HepG2 (cell line): ENCODE measurements around the gene CAMK2G. TPM values are rescaled to one million over a fixed set of nuclear protein-coding genes. Genes with fewer than 3 reads are reported as not detected.

Source experiments
- ATAC-seq: fragments of 200-7000 bp; cut with Tn5 transposase; 3 replicates; pipeline ENCODE4 v1.9.1; 2020; ENCODE audit warnings: mild to moderate bottlenecking, moderate library complexity
- BruUV-seq: library from RNA; stranded (reverse); fragments of 400-500 nt; replicated peaks from 2 replicates; lab custom pipeline; 2021; lab: Mats Ljungman, UMichigan
- CTCF ChIA-PET: fragments of 300-600 bp; formaldehyde crosslinking; extraction: SDS; loops from one replicate; lab custom pipeline; 2021; ENCODE audit warnings: low total read pairs, inconsistent platforms, low intra/inter-chr PET ratio; lab: Yijun Ruan, JAX
- POLR2A ChIA-PET: fragments of 350-600 bp; sonication (Branson Sonifier 250); formaldehyde crosslinking; loops from one replicate; lab custom pipeline; 2020; ENCODE audit warnings: antibody characterized with exemption, inconsistent platforms; lab: Yijun Ruan, JAX
- DNase-seq: peaks from one replicate; pipeline ENCODE4 v3.0.0-alpha.2; 2015; ENCODE audit warnings: low spot score
- FAIRE-seq: peaks from 3 replicates; lab custom pipeline; 2011; peaks lifted over from hg19 to GRCh38; lab: Jason Lieb, UNC
- H2AFZ ChIP-seq: one replicate; pipeline ENCODE4 v1.6.1; 2011; ENCODE audit warnings: low read length, inconsistent platforms
- H3K27ac ChIP-seq: fragments of 300-600 bp; 3 replicates; pipeline ENCODE4 v1.8.0; 2011; ENCODE audit warnings: mixed run types, mild to moderate bottlenecking, mixed read lengths, low read length, inconsistent platforms; ENCODE audit not compliant: insufficient read depth; ENCODE audit errors: extremely low read length
- H3K27me3 ChIP-seq, 2 experiments: fragments of 200-600 bp in 1 of 2; 2 replicates in 1 of 2; 3 replicates in 1 of 2; pipeline versions ENCODE4 v1.6.0 to v1.8.0; 2011; ENCODE audit warnings: low read length in 2 of 2, mild to moderate bottlenecking in 2 of 2, moderate library complexity in 2 of 2, inconsistent platforms in 1 of 2; ENCODE audit not compliant: insufficient read depth in 2 of 2, control insufficient read depth in 1 of 2
- H3K36me3 ChIP-seq, 2 experiments: fragments of 200-600 bp in 1 of 2; replicated peaks in 1 of 2; 2 replicates in 1 of 2; 3 replicates in 1 of 2; pipeline versions ENCODE4 v1.5.1 to v1.8.0; 2011; ENCODE audit warnings: low read length in 2 of 2, inconsistent platforms in 1 of 2; ENCODE audit not compliant: insufficient read depth in 2 of 2, control insufficient read depth in 1 of 2
- H3K4me1 ChIP-seq: 2 replicates; pipeline ENCODE4 v1.5.1; 2012; ENCODE audit warnings: low read length, inconsistent platforms; ENCODE audit not compliant: insufficient read depth
- H3K4me2 ChIP-seq: 2 replicates; pipeline ENCODE4 v1.6.0; 2011; ENCODE audit warnings: low read depth, low read length, inconsistent platforms
- H3K4me3 ChIP-seq, 3 experiments: fragments of 200-600 bp in 1 of 3; sonication (generic), shearing (Covaris generic) in 1 of 3; replicated peaks in 1 of 3; 2 replicates each; pipeline ENCODE4 v1.5.1; 2011 to 2016; ENCODE audit warnings: low read length in 3 of 3, inconsistent platforms in 2 of 3, low read depth in 2 of 3, mild to moderate bottlenecking in 2 of 3, control low read depth in 1 of 3, mixed read lengths in 1 of 3; ENCODE audit not compliant: insufficient read depth in 1 of 3
- H3K79me2 ChIP-seq: one replicate; pipeline ENCODE4 v1.6.1; 2011; ENCODE audit warnings: low read length, inconsistent platforms; ENCODE audit not compliant: insufficient read depth
- H3K9ac ChIP-seq: 2 replicates; pipeline ENCODE4 v1.6.0; 2011; ENCODE audit warnings: mild to moderate bottlenecking, low read depth, low read length, inconsistent platforms; ENCODE audit not compliant: insufficient read depth
- H3K9me3 ChIP-seq: 2 replicates; pipeline ENCODE4 v1.5.1; 2012; ENCODE audit warnings: mild to moderate bottlenecking, low read length
- H4K20me1 ChIP-seq: 2 replicates; pipeline ENCODE4 v1.6.0; 2011; ENCODE audit warnings: inconsistent platforms, mild to moderate bottlenecking, low read length, moderate library complexity; ENCODE audit not compliant: insufficient read depth
- AGO1 ChIP-seq: fragments of 200-400 bp; formaldehyde crosslinking; IDR thresholded peaks from 2 replicates; pipeline ENCODE4 v1.6.1; 2017; ENCODE audit warnings: mild to moderate bottlenecking, low read depth, low read length, moderate library complexity; ENCODE audit not compliant: poor library complexity, severe bottlenecking
- ARNTL ChIP-seq: sonication (generic); formaldehyde crosslinking; IDR thresholded peaks from 2 replicates; pipeline ENCODE4 v1.4.0; 2020; ENCODE audit warnings: mild to moderate bottlenecking, missing genetic modification reagents
- ATF3 ChIP-seq: sonication (generic); formaldehyde crosslinking; IDR thresholded peaks from 2 replicates; pipeline ENCODE4 v1.4.0; 2020; ENCODE audit warnings: missing genetic modification reagents
- DNMT3B ChIP-seq: conservative IDR thresholded peaks from 2 replicates; pipeline ENCODE4 v1.6.1; 2016; ENCODE audit warnings: missing biosample characterization, control low read depth
- NFIC ChIP-seq: IDR thresholded peaks from 2 replicates; pipeline ENCODE4 v1.6.1; 2012; ENCODE audit warnings: mild to moderate bottlenecking, low read length, inconsistent platforms
- PLSCR1 ChIP-seq: sonication (generic); formaldehyde crosslinking; IDR thresholded peaks from 2 replicates; pipeline ENCODE4 v1.5.0; 2020; ENCODE audit warnings: missing genetic modification reagents, mild to moderate bottlenecking, borderline replicate concordance
- SAFB2 ChIP-seq: sonication (generic); formaldehyde crosslinking; IDR thresholded peaks from 2 replicates; pipeline ENCODE4 v1.5.1; 2020; ENCODE audit warnings: missing genetic modification reagents, low read depth, mild to moderate bottlenecking, borderline replicate concordance
- SALL2 ChIP-seq: sonication (generic); formaldehyde crosslinking; IDR thresholded peaks from 2 replicates; pipeline ENCODE4 v1.8.1; 2023; ENCODE audit warnings: mild to moderate bottlenecking, missing genetic modification reagents, inconsistent platforms
- SCMH1 ChIP-seq: sonication (generic); formaldehyde crosslinking; IDR thresholded peaks from 2 replicates; pipeline ENCODE4 v1.9.0; 2021; ENCODE audit warnings: missing genetic modification reagents, mild to moderate bottlenecking, borderline replicate concordance
- SMAD1 ChIP-seq: sonication (generic); formaldehyde crosslinking; IDR thresholded peaks from 2 replicates; pipeline ENCODE4 v1.4.0; 2020; ENCODE audit warnings: missing genetic modification reagents, low read depth, mild to moderate bottlenecking, borderline replicate concordance
- SRSF1 ChIP-seq: fragments of 200-400 bp; formaldehyde crosslinking; optimal IDR thresholded peaks from 2 replicates; pipeline ENCODE3; 2017; ENCODE audit warnings: mild to moderate bottlenecking, low read depth, low read length, moderate library complexity
- ZBTB38 ChIP-seq: sonication (generic); formaldehyde crosslinking; IDR thresholded peaks from 2 replicates; pipeline ENCODE4 v1.5.1; 2020; ENCODE audit warnings: mild to moderate bottlenecking, missing genetic modification reagents
- ZMYM4 ChIP-seq: sonication (generic); formaldehyde crosslinking; IDR thresholded peaks from 2 replicates; pipeline ENCODE4 v1.8.1; 2023; ENCODE audit warnings: mild to moderate bottlenecking, missing genetic modification reagents
- ZNF121 ChIP-seq: sonication (generic); formaldehyde crosslinking; IDR thresholded peaks from 2 replicates; pipeline ENCODE4 v1.5.0; 2020; ENCODE audit warnings: mild to moderate bottlenecking, missing genetic modification reagents
- ZNF350 ChIP-seq: sonication (generic); formaldehyde crosslinking; IDR thresholded peaks from 2 replicates; pipeline ENCODE4 v1.4.0; 2020; ENCODE audit warnings: mild to moderate bottlenecking, low read depth, missing genetic modification reagents, borderline replicate concordance
- ZNF550 ChIP-seq: sonication (generic); formaldehyde crosslinking; IDR thresholded peaks from 2 replicates; pipeline ENCODE4 v1.4.0; 2020; ENCODE audit warnings: mild to moderate bottlenecking, missing genetic modification reagents, borderline replicate concordance
- WGBS: methylation state at CpG from one replicate; pipeline ENCODE4 v1.1.6; 2017; ENCODE audit warnings: low lambda C conversion rate; 5-methylcytosine and 5-hydroxymethylcytosine counted together
- in situ Hi-C: cut with HindIII; loops from 2 replicates; pipeline ENCODE4 v1.10.0; 2017; ENCODE audit warnings: low pct_unique_long_range_greater_than_20kb; ENCODE audit not compliant: extremely low pct_ligation_motif_present
- intact Hi-C: fragments of 100-400 bp; cut with micrococcal nuclease; formaldehyde crosslinking; loops from one replicate; pipeline ENCODE4 v1.10.0; 2022; ENCODE audit not compliant: unreplicated experiment
- polyA plus RNA-seq, 8 experiments: library from polyadenylated mRNA; depleted of rRNA in 3 of 8; stranded (reverse) in 7 of 8; unstranded in 1 of 8; fragments of >200 nt; fragmentation: Illumina TruSeq in 4 of 8; extraction: Trizol in 4 of 8; gene quantifications; 2 replicates each; pipeline versions ENCODE4 v1.2.1 to v1.2.3, GENCODE V29; 2011 to 2016; ENCODE audit warnings: low read depth in 4 of 8, missing spikeins in 1 of 8, mixed read lengths in 1 of 8; ENCODE audit not compliant: insufficient read depth in 1 of 8
- total RNA-seq, 5 experiments: library from RNA; depleted of rRNA; stranded (reverse); fragments of >200 nt; fragmentation: Illumina TruSeq; extraction: Trizol; gene quantifications; 2 replicates each; pipeline ENCODE4 v1.2.3, GENCODE V29; 2016; ENCODE audit warnings: low read depth in 1 of 5

The CAMK2G gene
- total and polyA plus RNA-seq, 2 of the 13 experiments (the other 11 are each of a cell fraction or from before 2014, with no cell fraction given), result 15.9 to 18.8 TPM

- H3K27me3 ChIP-seq, result no peaks in the 10 kb centered on the region; a peak in 2 of 5 replicates
- ChIA-PET POLR2A (no interaction called here), CTCF (no interaction called here)
- H3K9me3 ChIP-seq, result no peaks in the 10 kb centered on the region
- H3K4me1 ChIP-seq, result peaks cover 48% of the 10 kb centered on the region
- H4K20me1 ChIP-seq, result no peaks in the 10 kb centered on the region
- H3K27ac ChIP-seq, result no peak overlapping the region
- 27% methylated on average over 2 of the region's 2 CpGs for WGBS
- BruUV-seq, result no TSS peak
- no peak overlapping the region for H3K4me3 ChIP-seq
- H2AFZ ChIP-seq, result no peak overlapping the region
- intact Hi-C loops, result no loop called here
- no peak for DNase-seq
- no peak for TF ChIP-seq ZNF350 (CRISPR knock-in tag)
- TF ChIP-seq SCMH1, result no peak
- TF ChIP-seq SRSF1, result no peak
- no peak for TF ChIP-seq SAFB2 (CRISPR knock-in tag)
- TF ChIP-seq DNMT3B, result no peak
- TF ChIP-seq ZNF121 (CRISPR knock-in tag), result no peak
- no peak for TF ChIP-seq ZNF550
- no peak for TF ChIP-seq AGO1
- no peaks in the 10 kb centered on the region for H3K79me2 ChIP-seq
- no peaks in the 10 kb centered on the region for H3K36me3 ChIP-seq
- H3K4me2 ChIP-seq, result no peak overlapping the region
- FAIRE-seq, result no peak
- H3K9ac ChIP-seq, result no peak overlapping the region
- no peak for ATAC-seq
- in situ Hi-C loops, result no loop called here
Observed at GRCh38 chr10:73898730-73899410, 24.5 kb upstream of the CAMK2G start.

- no peaks in the 10 kb centered on the region for H4K20me1 ChIP-seq
- in situ Hi-C loops (no loop called here), intact Hi-C loops (no loop called here)
- no peaks in the 10 kb centered on the region for H3K9me3 ChIP-seq
- no peaks in the 10 kb centered on the region for H3K79me2 ChIP-seq
- BruUV-seq, result no TSS peak
- no peak for DNase-seq
- H3K36me3 ChIP-seq, result no peaks in the 10 kb centered on the region
- ChIA-PET POLR2A (no interaction called here), CTCF (no interaction called here)
- ATAC-seq, result no peak
- no peak for FAIRE-seq
- 39% methylated on average over 1 of the region's 1 CpG for WGBS
- H2AFZ ChIP-seq, result no peak overlapping the region
- peaks cover 52% of the 10 kb centered on the region for H3K4me1 ChIP-seq
- no peak overlapping the region for H3K4me3 ChIP-seq
- H3K9ac ChIP-seq, result no peak overlapping the region
- H3K27ac ChIP-seq, result no peak overlapping the region
- no peak overlapping the region for H3K4me2 ChIP-seq
- peaks cover 2 to 4% of the 10 kb centered on the region in 2 experiments; a peak in 2 of 5 replicates for H3K27me3 ChIP-seq
- TF ChIP-seq ARNTL (CRISPR knock-in tag) (no peak), SALL2 (CRISPR knock-in tag) (no peak), NFIC (no peak), ZBTB38 (no peak), PLSCR1 (CRISPR knock-in tag) (no peak), SMAD1 (CRISPR knock-in tag) (no peak), ZMYM4 (CRISPR knock-in tag) (no peak), ATF3 (CRISPR knock-in tag) (no peak)
Observed at GRCh38 chr10:73897693-73898092, 23.3 kb upstream of the CAMK2G start.
